Ishikawa (cell line): Measurements from ENCODE around the gene PCMT1.

Source experiments
- CEBPB ChIP-seq: IDR thresholded peaks from 2 replicates; pipeline ENCODE4 v1.6.1; 2012
- CREB1 ChIP-seq: IDR thresholded peaks from 2 replicates; pipeline ENCODE4 v1.6.1; 2012; ENCODE audit warnings: low read depth
- EGR1 ChIP-seq: IDR thresholded peaks from 2 replicates; pipeline ENCODE4 v1.6.1; 2012
- EP300 ChIP-seq: IDR thresholded peaks from 2 replicates; pipeline ENCODE4 v1.6.1; 2012; ENCODE audit warnings: borderline replicate concordance
- FOXM1 ChIP-seq: IDR thresholded peaks from 2 replicates; pipeline ENCODE4 v1.6.1; 2012; ENCODE audit warnings: low read depth, borderline replicate concordance
- MAX ChIP-seq: IDR thresholded peaks from 2 replicates; pipeline ENCODE4 v1.6.1; 2012
- NFIC ChIP-seq: IDR thresholded peaks from 2 replicates; pipeline ENCODE4 v1.6.1; 2012
- RAD21 ChIP-seq: IDR thresholded peaks from 2 replicates; pipeline ENCODE4 v1.6.1; 2012; ENCODE audit warnings: low read depth
- REST ChIP-seq: IDR thresholded peaks from 2 replicates; pipeline ENCODE4 v1.6.1; 2012; ENCODE audit warnings: low read depth, mild to moderate bottlenecking
- TAF1 ChIP-seq: IDR thresholded peaks from 2 replicates; pipeline ENCODE4 v1.6.1; 2012; ENCODE audit warnings: low read depth, mild to moderate bottlenecking
- TCF12 ChIP-seq: IDR thresholded peaks from 2 replicates; pipeline ENCODE4 v1.6.1; 2012; ENCODE audit warnings: low read depth
- TEAD4 ChIP-seq: IDR thresholded peaks from 2 replicates; pipeline ENCODE4 v1.6.1; 2012
- USF1 ChIP-seq: IDR thresholded peaks from 2 replicates; pipeline ENCODE4 v1.6.1; 2012
- YY1 ChIP-seq: IDR thresholded peaks from 2 replicates; pipeline ENCODE4 v1.6.1; 2012; ENCODE audit warnings: low read depth
- ZBTB7A ChIP-seq: IDR thresholded peaks from 2 replicates; pipeline ENCODE4 v1.6.1; 2012; ENCODE audit warnings: low read depth

The PCMT1 gene

GRCh38 chr6:149716181-149716963 is 33.2 kb upstream of the PCMT1 start:
- TF ChIP-seq USF1 = no peak
- TF ChIP-seq YY1 = no peak
- no peak for TF ChIP-seq MAX
- no peak for TF ChIP-seq RAD21
- TF ChIP-seq EGR1 = no peak
- no peak for TF ChIP-seq REST
- TF ChIP-seq TAF1 = no peak
- TF ChIP-seq FOXM1 = no peak
- no peak for TF ChIP-seq NFIC
- no peak for TF ChIP-seq CEBPB
- no peak for TF ChIP-seq ZBTB7A
- no peak for TF ChIP-seq TCF12
- TF ChIP-seq EP300 = no peak
- TF ChIP-seq TEAD4 = no peak
- no peak for TF ChIP-seq CREB1

- TF ChIP-seq USF1 (no peak), EP300 (no peak), FOXM1 (no peak), NFIC (no peak), ZBTB7A (no peak), REST (no peak), CREB1 (no peak), TCF12 (no peak), TEAD4 (no peak), MAX (no peak), RAD21 (no peak), YY1 (no peak), EGR1 (no peak), TAF1 (no peak), CEBPB (no peak)
These were observed 32.3 kb upstream of the PCMT1 start for GRCh38 chr6:149717255-149717587.

GRCh38 chr6:149717588-149718458 is 31.7 kb upstream of the PCMT1 start, which contains the start of gene LATS1:
LATS1 (minus strand) TSS chr6:149718101; CDS start chr6:149702126, 15,975 bp downstream.
- TF ChIP-seq NFIC (peak; percentile 65; the same call in 1 of the 2 replicates), REST (peak; percentile 63), RAD21 (no peak; the same call in 1 of the 2 replicates), CREB1 (no peak), ZBTB7A (peak; percentile 83; the same call in 1 of the 2 replicates), FOXM1 (no peak), TCF12 (peak; percentile 54), EP300 (peak; percentile 31; the same call in 1 of the 2 replicates), CEBPB (no peak), TAF1 (peak; percentile 97), EGR1 (peak; percentile 40; the same call in 1 of the 2 replicates), USF1 (peak; percentile 3), TEAD4 (0 out of 2 replicates have a peak, but pooled peaks have one; percentile 8), YY1 (peak; percentile 96), MAX (peak; percentile 59)
